Thoracic aorta endothelial cell (primary cell): Measurements from ENCODE around the gene FJX1. TPM values are rescaled to one million over a fixed set of nuclear protein-coding genes. Genes with fewer than 3 reads are reported as not detected.

Experiments used
- total RNA-seq: library from RNA; depleted of rRNA; stranded (reverse); fragments of >200 nt; gene quantifications from 2 replicates; pipeline ENCODE4 v1.2.3, GENCODE V29; 2012

Gene FJX1, protein sequence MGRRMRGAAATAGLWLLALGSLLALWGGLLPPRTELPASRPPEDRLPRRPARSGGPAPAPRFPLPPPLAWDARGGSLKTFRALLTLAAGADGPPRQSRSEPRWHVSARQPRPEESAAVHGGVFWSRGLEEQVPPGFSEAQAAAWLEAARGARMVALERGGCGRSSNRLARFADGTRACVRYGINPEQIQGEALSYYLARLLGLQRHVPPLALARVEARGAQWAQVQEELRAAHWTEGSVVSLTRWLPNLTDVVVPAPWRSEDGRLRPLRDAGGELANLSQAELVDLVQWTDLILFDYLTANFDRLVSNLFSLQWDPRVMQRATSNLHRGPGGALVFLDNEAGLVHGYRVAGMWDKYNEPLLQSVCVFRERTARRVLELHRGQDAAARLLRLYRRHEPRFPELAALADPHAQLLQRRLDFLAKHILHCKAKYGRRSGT
- 24.9 and 28.1 TPM in 2 replicates for total RNA-seq

GRCh38 chr11:35617687-35618496 is at the start of gene FJX1:
TSS of gene FJX1 (plus strand) at chr11:35618460. CDS start at chr11:35618637, 177 bp downstream.

DNA sequence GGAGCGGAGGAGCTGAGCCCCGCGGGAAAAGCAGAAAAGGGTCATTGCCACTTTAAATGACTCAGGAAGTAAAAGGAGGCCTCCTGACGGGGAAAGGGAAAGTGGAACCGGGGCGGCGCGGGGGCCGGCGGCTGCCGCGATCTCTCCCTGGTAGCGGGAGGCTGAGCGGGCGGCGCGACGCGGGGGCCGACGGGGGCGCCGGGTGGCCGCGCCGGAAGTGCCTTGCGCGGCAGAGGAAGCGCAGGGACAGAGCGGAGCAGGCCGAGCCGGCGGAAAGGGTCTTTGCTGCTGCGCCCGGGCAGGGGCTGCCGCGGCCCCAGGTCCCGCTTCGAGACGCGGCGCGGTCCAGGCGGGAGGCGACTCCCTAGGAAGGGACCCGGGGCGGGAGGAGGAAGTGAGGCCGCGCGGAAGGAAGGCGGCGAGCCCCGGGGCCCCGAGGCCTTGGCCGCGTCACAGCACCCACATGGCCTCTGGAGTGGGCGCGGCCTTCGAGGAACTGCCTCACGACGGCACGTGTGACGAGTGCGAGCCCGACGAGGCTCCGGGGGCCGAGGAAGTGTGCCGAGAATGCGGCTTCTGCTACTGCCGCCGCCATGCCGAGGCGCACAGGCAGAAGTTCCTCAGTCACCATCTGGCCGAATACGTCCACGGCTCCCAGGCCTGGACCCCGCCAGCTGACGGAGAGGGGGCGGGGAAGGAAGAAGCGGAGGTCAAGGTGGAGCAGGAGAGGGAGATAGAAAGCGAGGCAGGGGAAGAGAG is 44.6 kb downstream of the FJX1 start, which contains the start of gene TRIM44:
TSS of gene TRIM44 (plus strand) at position 127 of the 759 bp plus-strand sequence. CDS start at position 464, 337 bp downstream.

Other genes with a start within 250 kb of the FJX1 start
- gene SLC1A2, start 198.9 kb upstream of the FJX1 start, total RNA-seq = not detected in 2 replicates
- 0.65 and 0.93 TPM in 2 replicates for gene PAMR1, start 92.8 kb upstream of the FJX1 start, total RNA-seq
- 45.5 and 61.2 TPM in 2 replicates for gene TRIM44, start 44.3 kb downstream of the FJX1 start, total RNA-seq